Spleen (tissue), 11 donors: ENCODE results near the gene SELENOS. TPM values are rescaled to one million over a fixed set of nuclear protein-coding genes. Genes with fewer than 3 reads are reported as not detected.

Experiments used
- DNase-seq: peaks from one replicate; pipeline ENCODE4 v3.0.0-alpha.2; 2020
- H3K27ac ChIP-seq, 8 donors: fragments of 200-600 bp; sonication (generic) in 7 of 8; 1 replicate in 4 of 8; 2 replicates in 4 of 8; pipeline versions ENCODE4 v1.5.0 to v1.8.0; 2016 to 2021; ENCODE audit warnings: inconsistent platforms in 4 of 8, mild to moderate bottlenecking in 4 of 8, moderate library complexity in 1 of 8
- H3K27me3 ChIP-seq, 7 donors: fragments of 200-600 bp; sonication (generic) in 6 of 7; replicated peaks in 1 of 7; 1 replicate in 4 of 7; 2 replicates in 3 of 7; pipeline versions ENCODE4 v1.5.0 to v1.8.0; 2016 to 2021; ENCODE audit warnings: inconsistent platforms in 3 of 7, mild to moderate bottlenecking in 1 of 7
- H3K36me3 ChIP-seq, 6 donors: fragments of 200-600 bp; sonication (generic) in 5 of 6; 1 replicate in 4 of 6; 2 replicates in 2 of 6; pipeline versions ENCODE4 v1.5.0 to v1.8.0; 2016 to 2021; ENCODE audit warnings: inconsistent platforms in 2 of 6
- H3K4me1 ChIP-seq, 6 donors: fragments of 200-600 bp; sonication (generic) in 5 of 6; 1 replicate in 3 of 6; 2 replicates in 3 of 6; pipeline versions ENCODE4 v1.5.0 to v1.8.0; 2016 to 2021; ENCODE audit warnings: inconsistent platforms in 3 of 6
- H3K4me3 ChIP-seq, 8 donors: fragments of 200-600 bp; sonication (generic) in 7 of 8; 1 replicate in 4 of 8; 2 replicates in 4 of 8; pipeline versions ENCODE4 v1.5.0 to v1.8.0; 2016 to 2021; ENCODE audit warnings: inconsistent platforms in 4 of 8, mild to moderate bottlenecking in 4 of 8, moderate library complexity in 2 of 8
- H3K9me3 ChIP-seq, 8 donors: fragments of 200-600 bp; sonication (generic) in 7 of 8; 1 replicate in 4 of 8; 2 replicates in 4 of 8; pipeline versions ENCODE4 v1.5.0 to v1.8.0; 2016 to 2021; ENCODE audit warnings: inconsistent platforms in 4 of 8
- POLR2A ChIP-seq, 3 donors: fragments of 450-650 bp; IDR thresholded peaks; one replicate each; pipeline ENCODE4 v1.5.1; 2017; ENCODE audit warnings: antibody characterized with exemption in 3 of 3, mild to moderate bottlenecking in 1 of 3
- POLR2AphosphoS5 ChIP-seq, 3 donors: sonication (generic); formaldehyde crosslinking; IDR thresholded peaks; one replicate each; pipeline ENCODE4 v1.5.1; 2017; ENCODE audit warnings: antibody characterized with exemption in 3 of 3
- WGBS, 5 donors: extraction: QIAGEN DNeasy Blood & Tissue Kit in 3 of 5; methylation state at CpG; one replicate each; pipeline versions ENCODE4 v1.1.5 to v1.1.7; 2013 to 2018; 5-methylcytosine and 5-hydroxymethylcytosine counted together
- intact Hi-C: fragments of 100-400 bp; cut with DNase I; formaldehyde crosslinking; loops from one replicate; pipeline ENCODE4 v1.15.0; 2023; ENCODE audit warnings: low total_unique reads
- polyA plus RNA-seq, 3 donors: library from polyadenylated mRNA; stranded (reverse); fragments of 200-250 nt; gene quantifications; one replicate each; pipeline ENCODE4 v1.2.1, GENCODE V29; 2013
- total RNA-seq, 7 donors: library from RNA; depleted of rRNA in 3 of 7; stranded (reverse); fragments of >200 nt in 3 of 7; fragmentation: NEBNext Ultra II Directional in 4 of 7; extraction: Animal tissue kit (Norgen Biotek cat#: 25700) in 4 of 7; gene quantifications; one replicate each; pipeline versions ENCODE4 v1.1.0 to v1.2.1, GENCODE V29; 2016 to 2021
- TF ChIP-seq, protein P1 (sequence below), 11 experiments: fragments of 200-600 bp in 7 of 11; fragments of 450-650 bp in 4 of 11; sonication (generic) in 4 of 11; IDR thresholded peaks in 8 of 11; conservative IDR thresholded peaks in 3 of 11; 1 replicate in 7 of 11; 2 replicates in 4 of 11; pipeline versions ENCODE4 v1.4.0 to v1.8.0; 2016 to 2021; ENCODE audit warnings: antibody characterized with exemption in 11 of 11, inconsistent platforms in 4 of 11, mild to moderate bottlenecking in 1 of 11
- donor health status: healthy with polysubstance abuse.
- donor health status: DM: no; HTN: no; CAD: no; lungs with moderate emphysema.
- donor health status: DM: no; HTN: no; CAD: no.
- donor health status: Bipolar disorder and iron deficiency.
- donor health status: healthy.
- donor health status: DM: no; HTN: no; CAD: no.
- donor health status: DM: yes; HTN: yes; CAD: no.

The SELENOS gene
- total and polyA plus RNA-seq, 10 donors = 25.7 to 109 (median 57.3) TPM

DNA sequence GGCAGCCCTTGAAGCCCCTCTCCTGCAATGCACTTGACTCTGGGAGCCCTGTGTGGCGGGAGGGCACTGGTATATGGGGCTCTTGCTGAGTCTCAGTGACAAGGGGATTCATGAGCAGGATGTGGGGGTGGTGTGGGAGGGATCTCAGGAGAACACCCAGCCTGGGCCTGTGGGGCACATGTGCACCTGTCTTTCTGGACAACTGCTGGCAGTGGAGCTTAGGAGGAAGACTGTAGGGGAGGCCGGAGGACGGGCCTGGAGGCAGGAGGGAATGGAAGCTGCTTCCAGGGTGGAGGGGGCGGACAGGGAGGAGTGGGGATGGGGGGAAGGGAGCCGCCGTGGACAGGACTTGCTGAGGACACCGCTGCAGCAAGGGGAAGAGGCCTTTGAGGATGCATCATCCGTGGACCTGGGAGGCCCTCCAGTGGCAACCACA, 28.6 kb upstream of the SELENOS start:
- no peaks in the 10 kb centered on the region for H3K9me3 ChIP-seq
- H3K36me3 ChIP-seq = peaks cover 0 to 73% (median 11%) of the 10 kb centered on the region in 6 donors
- intact Hi-C loops = no loop called here
- WGBS, 5 donors = 76 to 90% (median 87%) methylated on average over 8 of the region's 8 CpGs
- DNase-seq = no peak
- no peak overlapping the region for H3K27ac ChIP-seq
- H3K27me3 ChIP-seq = peaks cover 0 to 4% (median 0%) of the 10 kb centered on the region in 7 donors
- no peak overlapping the region for H3K4me3 ChIP-seq
- H3K4me1 ChIP-seq = peaks cover 0 to 1% (median 0%) of the 10 kb centered on the region in 6 donors
- TF ChIP-seq POLR2AphosphoS5 (IDR thresholded peaks at IDR 0.05) (no peak), POLR2A (IDR thresholded peaks at IDR 0.05) (no peak)
- TF ChIP-seq, protein P1, sequence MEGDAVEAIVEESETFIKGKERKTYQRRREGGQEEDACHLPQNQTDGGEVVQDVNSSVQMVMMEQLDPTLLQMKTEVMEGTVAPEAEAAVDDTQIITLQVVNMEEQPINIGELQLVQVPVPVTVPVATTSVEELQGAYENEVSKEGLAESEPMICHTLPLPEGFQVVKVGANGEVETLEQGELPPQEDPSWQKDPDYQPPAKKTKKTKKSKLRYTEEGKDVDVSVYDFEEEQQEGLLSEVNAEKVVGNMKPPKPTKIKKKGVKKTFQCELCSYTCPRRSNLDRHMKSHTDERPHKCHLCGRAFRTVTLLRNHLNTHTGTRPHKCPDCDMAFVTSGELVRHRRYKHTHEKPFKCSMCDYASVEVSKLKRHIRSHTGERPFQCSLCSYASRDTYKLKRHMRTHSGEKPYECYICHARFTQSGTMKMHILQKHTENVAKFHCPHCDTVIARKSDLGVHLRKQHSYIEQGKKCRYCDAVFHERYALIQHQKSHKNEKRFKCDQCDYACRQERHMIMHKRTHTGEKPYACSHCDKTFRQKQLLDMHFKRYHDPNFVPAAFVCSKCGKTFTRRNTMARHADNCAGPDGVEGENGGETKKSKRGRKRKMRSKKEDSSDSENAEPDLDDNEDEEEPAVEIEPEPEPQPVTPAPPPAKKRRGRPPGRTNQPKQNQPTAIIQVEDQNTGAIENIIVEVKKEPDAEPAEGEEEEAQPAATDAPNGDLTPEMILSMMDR (IDR thresholded peaks at IDR 0.05 in 8 of 11, conservative IDR thresholded peaks at IDR 0.05 in 3 of 11) = no peak

DNA sequence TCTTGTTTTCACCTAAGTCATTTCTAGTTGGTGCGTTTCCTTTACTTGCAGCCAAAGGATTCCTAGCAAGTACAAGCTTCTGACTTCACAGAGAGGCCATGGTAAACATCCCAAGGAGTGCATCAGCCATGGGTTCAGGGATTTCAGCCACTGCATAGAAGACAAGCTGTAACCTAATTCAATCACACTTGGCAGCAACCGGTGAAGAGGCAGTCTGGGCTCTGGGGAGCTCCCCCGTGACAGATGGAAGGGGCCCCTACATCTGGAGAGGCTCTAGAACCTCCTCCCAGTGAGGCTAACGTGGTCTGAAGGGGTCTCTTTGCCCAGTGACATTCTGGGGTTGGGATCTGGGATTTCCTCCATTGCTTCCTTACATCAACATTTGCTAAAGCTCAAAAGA, 26.1 kb upstream of the SELENOS start:
- TF ChIP-seq POLR2AphosphoS5 (IDR thresholded peaks at IDR 0.05) (no peak), POLR2A (IDR thresholded peaks at IDR 0.05) (no peak)
- TF ChIP-seq, protein P1 (IDR thresholded peaks at IDR 0.05 in 8 of 11, conservative IDR thresholded peaks at IDR 0.05 in 3 of 11) = no peak
- Histone ChIP-seq H3K27ac (no peak overlapping the region), H3K9me3 (no peaks in the 10 kb centered on the region), H3K27me3 (peaks cover 0 to 4% (median 0%) of the 10 kb centered on the region in 7 donors), H3K4me3 (no peak overlapping the region), H3K4me1 (peaks cover 0 to 9% (median 5%) of the 10 kb centered on the region in 6 donors), H3K36me3 (peaks cover 0 to 49% (median 8%) of the 10 kb centered on the region in 6 donors)
- WGBS, 5 donors = 72 to 78% (median 75%) methylated on average over 4 of the region's 4 CpGs
- intact Hi-C loops = no loop called here
- no peak for DNase-seq

DNA sequence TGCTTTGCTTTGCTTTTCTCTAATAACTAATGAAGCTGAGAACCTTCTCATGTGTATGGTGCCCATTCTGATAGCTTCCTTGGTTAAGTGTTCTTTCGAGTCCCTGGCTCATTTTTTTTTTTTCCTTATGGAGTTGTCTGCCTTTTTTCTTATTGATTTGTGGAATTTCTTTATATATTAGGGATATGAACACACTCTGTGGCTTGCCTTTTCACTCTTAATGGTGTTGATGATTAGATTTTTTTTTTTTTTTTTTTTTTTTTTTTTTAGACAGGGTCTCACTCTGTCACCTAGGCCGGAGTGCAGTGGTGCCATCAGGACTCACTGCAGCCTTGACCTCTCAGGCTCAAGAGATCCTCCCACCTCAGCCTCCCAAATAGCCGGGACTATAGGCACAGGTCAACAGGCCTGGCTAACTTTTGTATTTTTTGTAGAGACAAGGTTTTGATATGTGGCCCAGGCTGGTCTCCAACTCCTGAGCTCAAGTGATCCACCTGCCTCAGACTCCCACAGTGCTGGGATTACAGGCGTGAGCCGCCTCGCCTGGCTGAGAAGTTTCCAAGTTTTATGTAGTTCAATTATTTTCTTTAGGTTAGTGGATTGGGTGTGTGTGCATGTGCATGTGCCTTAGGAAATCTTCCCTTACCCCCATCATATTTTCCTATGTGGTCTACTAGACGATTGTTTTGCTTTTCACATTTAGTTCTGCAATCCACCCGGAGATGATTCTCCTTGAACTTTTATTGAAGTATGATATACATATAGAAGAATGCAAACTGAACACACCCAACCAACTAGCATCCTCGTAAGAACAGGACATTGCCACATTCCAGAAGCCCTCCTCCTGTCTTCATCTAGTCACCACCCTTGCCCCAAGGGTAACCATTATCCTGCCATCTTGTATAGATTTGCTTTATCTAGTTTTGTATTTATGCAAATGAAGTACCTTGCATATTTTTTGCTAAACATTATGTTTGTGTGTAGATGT, 19.4 kb upstream of the SELENOS start:
- TF ChIP-seq, protein P1 (IDR thresholded peaks at IDR 0.05 in 8 of 11, conservative IDR thresholded peaks at IDR 0.05 in 3 of 11) = no peak
- TF ChIP-seq POLR2A (IDR thresholded peaks at IDR 0.05) (no peak), POLR2AphosphoS5 (IDR thresholded peaks at IDR 0.05) (no peak)
- intact Hi-C loops = loop anchor here (5.0 kb wide), 1 partner anchor 346 kb away; no protein-coding TSS in a partner anchor
- Histone ChIP-seq H3K4me1 (peaks cover 24 to 55% (median 41%) of the 10 kb centered on the region in 6 donors), H3K27ac (peak overlapping the region in 2 of 8 donors; percentile 96 to 97), H3K4me3 (peak overlapping the region in 3 of 8 donors; percentile 87 to 96 (median 95)), H3K36me3 (peaks cover 0 to 10% (median 0%) of the 10 kb centered on the region in 6 donors), H3K27me3 (no peaks in the 10 kb centered on the region), H3K9me3 (no peaks in the 10 kb centered on the region)
- no peak for DNase-seq
- 82 to 90% (median 88%) methylated on average over 9 of the region's 9 CpGs for WGBS, 5 donors
